WTC11 (cell line): ENCODE measurements around the gene SH3GL3. TPM values are rescaled to one million over a fixed set of nuclear protein-coding genes. Genes with fewer than 3 reads are reported as not detected.

Experiments used
- ATAC-seq: fragments of 200-7000 bp; cut with Tn5 transposase; 2 replicates; pipeline ENCODE4 v1.10.0; 2021; ENCODE audit warnings: mild to moderate bottlenecking, moderate library complexity
- CTCF ChIA-PET: fragments of 300-600 bp; sonication (Branson Sonifier 250); formaldehyde crosslinking; loops from one replicate; lab custom pipeline; 2021; ENCODE audit warnings: antibody characterized with exemption; lab: Charles Lee
- POLR2A ChIA-PET: fragments of 350-600 bp; sonication (Branson Sonifier 250); formaldehyde crosslinking; loops from one replicate; lab custom pipeline; 2021; ENCODE audit warnings: antibody characterized with exemption; lab: Charles Lee
- DNase-seq: peaks from one replicate; pipeline ENCODE4 v3.0.0; 2021; ENCODE audit warnings: low spot score
- H3K27ac Mint-ChIP-seq: 2 replicates; pipeline ENCODE4 v1.8.0; 2021; ENCODE audit warnings: mixed read lengths
- H3K27me3 Mint-ChIP-seq: 2 replicates; pipeline ENCODE4 v1.8.0; 2021; ENCODE audit warnings: low read depth, mild to moderate bottlenecking, moderate library complexity, mixed read lengths
- H3K36me3 Mint-ChIP-seq: 2 replicates; pipeline ENCODE4 v1.8.0; 2021; ENCODE audit warnings: mixed read lengths
- H3K4me1 Mint-ChIP-seq: 2 replicates; pipeline ENCODE4 v1.8.0; 2022; ENCODE audit warnings: mixed read lengths
- H3K4me3 Mint-ChIP-seq: 2 replicates; pipeline ENCODE4 v1.8.0; 2021; ENCODE audit warnings: mild to moderate bottlenecking, moderate library complexity, mixed read lengths
- H3K9me3 Mint-ChIP-seq: 2 replicates; pipeline ENCODE4 v1.8.0; 2021; ENCODE audit warnings: mixed read lengths
- CREM ChIP-seq: sonication (generic); formaldehyde crosslinking; IDR thresholded peaks from 2 replicates; pipeline ENCODE4 v1.8.1; 2022; ENCODE audit warnings: mild to moderate bottlenecking, missing genetic modification reagents, moderate library complexity
- FOXK1 ChIP-seq: sonication (generic); formaldehyde crosslinking; IDR thresholded peaks from 2 replicates; pipeline ENCODE4 v1.8.0; 2022; ENCODE audit warnings: mild to moderate bottlenecking, moderate library complexity, missing genetic modification reagents
- JAZF1 ChIP-seq: fragments of 250-450 bp; sonication (Bioruptor Pico); IDR thresholded peaks from 2 replicates; pipeline ENCODE4 v1.9.0; 2021; ENCODE audit warnings: moderate library complexity, mild to moderate bottlenecking, inconsistent platforms
- KAT7 ChIP-seq: sonication (generic); formaldehyde crosslinking; IDR thresholded peaks from 2 replicates; pipeline ENCODE4 v1.8.1; 2023; ENCODE audit warnings: missing genetic modification reagents, mild to moderate bottlenecking, borderline replicate concordance
- MXD4 ChIP-seq: fragments of 250-450 bp; sonication (Bioruptor Pico); IDR thresholded peaks from 2 replicates; pipeline ENCODE4 v1.8.0; 2021; ENCODE audit warnings: mild to moderate bottlenecking, moderate library complexity, borderline replicate concordance
- OVOL2 ChIP-seq: fragments of 250-450 bp; sonication (Bioruptor Pico); IDR thresholded peaks from 2 replicates; pipeline ENCODE4 v1.9.0; 2021; ENCODE audit warnings: mild to moderate bottlenecking, borderline replicate concordance
- TCF7 ChIP-seq: sonication (generic); formaldehyde crosslinking; IDR thresholded peaks from 2 replicates; pipeline ENCODE4 v1.8.0; 2022; ENCODE audit warnings: mild to moderate bottlenecking, low read depth, missing genetic modification reagents, moderate library complexity
- ZNF396 ChIP-seq: fragments of 250-450 bp; sonication (Bioruptor Pico); IDR thresholded peaks from 2 replicates; pipeline ENCODE4 v1.8.0; 2021; ENCODE audit warnings: mild to moderate bottlenecking, moderate library complexity, borderline replicate concordance
- total RNA-seq: library from RNA; stranded (reverse); gene quantifications from 3 replicates; pipeline ENCODE4 v1.2.3, GENCODE V29; 2021
- TF ChIP-seq, protein P1 (sequence below): sonication (generic); formaldehyde crosslinking; IDR thresholded peaks from 2 replicates; pipeline ENCODE4 v1.8.0; 2023; ENCODE audit warnings: missing genetic modification reagents, mild to moderate bottlenecking, borderline replicate concordance
- TF ChIP-seq, protein P2 (sequence below): sonication (generic); formaldehyde crosslinking; IDR thresholded peaks from 2 replicates; pipeline ENCODE4 v1.8.1; 2023; ENCODE audit warnings: mild to moderate bottlenecking, missing genetic modification reagents
- TF ChIP-seq, protein P3 (sequence below): sonication (generic); formaldehyde crosslinking; conservative IDR thresholded peaks from 2 replicates; pipeline ENCODE4 v1.8.1; 2023; ENCODE audit warnings: mild to moderate bottlenecking, low read depth, missing genetic modification reagents, moderate library complexity
- TF ChIP-seq, protein P4 (sequence below): sonication (generic); formaldehyde crosslinking; IDR thresholded peaks from 2 replicates; pipeline ENCODE4 v1.8.0; 2022; ENCODE audit warnings: mild to moderate bottlenecking, missing genetic modification reagents
- TF ChIP-seq, protein P5 (sequence below): sonication (generic); formaldehyde crosslinking; IDR thresholded peaks from 2 replicates; pipeline ENCODE4 v1.8.0; 2022; ENCODE audit warnings: mild to moderate bottlenecking, missing genetic modification reagents
- TF ChIP-seq, protein P6 (sequence below): sonication (generic); formaldehyde crosslinking; IDR thresholded peaks from 2 replicates; pipeline ENCODE4 v1.8.0; 2023; ENCODE audit warnings: mild to moderate bottlenecking, missing genetic modification reagents
- TF ChIP-seq, protein P7 (sequence below): sonication (generic); formaldehyde crosslinking; IDR thresholded peaks from 2 replicates; pipeline ENCODE4 v1.8.1; 2022; ENCODE audit warnings: mild to moderate bottlenecking, moderate library complexity, missing genetic modification reagents

SH3GL3 gene
- total RNA-seq, 1 experiment from 2014 or later: 9.2 TPM

DNA sequence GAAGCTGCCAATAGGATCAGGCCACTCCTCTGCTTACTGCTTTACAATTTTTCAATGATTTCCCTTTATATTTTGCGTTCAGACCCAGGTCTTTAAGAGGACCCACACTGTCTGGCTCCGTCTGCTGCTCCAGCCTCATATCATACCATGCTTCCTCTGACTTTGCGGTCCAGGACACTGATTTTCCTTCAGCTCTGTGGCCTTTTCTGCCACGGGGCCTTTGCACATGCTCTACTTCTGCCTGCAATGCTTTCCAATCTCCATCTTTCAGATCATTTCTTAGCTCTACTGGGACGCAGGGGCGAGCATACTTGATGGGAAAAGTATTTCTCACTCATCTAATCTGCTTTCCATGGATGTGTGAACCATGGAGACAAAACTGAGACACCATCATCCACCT, 23.0 kb upstream of the SH3GL3 start:
- ATAC-seq: no peak
- POLR2A ChIA-PET: no interaction called here
- Mint-ChIP-seq H3K27ac (no peak overlapping the region), H3K4me3 (no peak overlapping the region), H3K27me3 (peaks cover 4% of the 10 kb centered on the region; the same call in 1 of the 2 replicates)
- TF ChIP-seq JAZF1 (CRISPR knock-in tag) (no peak), CREM (CRISPR knock-in tag) (no peak), MXD4 (CRISPR knock-in tag) (no peak), FOXK1 (CRISPR knock-in tag) (no peak), TCF7 (CRISPR knock-in tag) (no peak), ZNF396 (CRISPR knock-in tag) (no peak), KAT7 (CRISPR knock-in tag) (no peak), OVOL2 (CRISPR knock-in tag) (no peak)
- TF ChIP-seq, protein P1, sequence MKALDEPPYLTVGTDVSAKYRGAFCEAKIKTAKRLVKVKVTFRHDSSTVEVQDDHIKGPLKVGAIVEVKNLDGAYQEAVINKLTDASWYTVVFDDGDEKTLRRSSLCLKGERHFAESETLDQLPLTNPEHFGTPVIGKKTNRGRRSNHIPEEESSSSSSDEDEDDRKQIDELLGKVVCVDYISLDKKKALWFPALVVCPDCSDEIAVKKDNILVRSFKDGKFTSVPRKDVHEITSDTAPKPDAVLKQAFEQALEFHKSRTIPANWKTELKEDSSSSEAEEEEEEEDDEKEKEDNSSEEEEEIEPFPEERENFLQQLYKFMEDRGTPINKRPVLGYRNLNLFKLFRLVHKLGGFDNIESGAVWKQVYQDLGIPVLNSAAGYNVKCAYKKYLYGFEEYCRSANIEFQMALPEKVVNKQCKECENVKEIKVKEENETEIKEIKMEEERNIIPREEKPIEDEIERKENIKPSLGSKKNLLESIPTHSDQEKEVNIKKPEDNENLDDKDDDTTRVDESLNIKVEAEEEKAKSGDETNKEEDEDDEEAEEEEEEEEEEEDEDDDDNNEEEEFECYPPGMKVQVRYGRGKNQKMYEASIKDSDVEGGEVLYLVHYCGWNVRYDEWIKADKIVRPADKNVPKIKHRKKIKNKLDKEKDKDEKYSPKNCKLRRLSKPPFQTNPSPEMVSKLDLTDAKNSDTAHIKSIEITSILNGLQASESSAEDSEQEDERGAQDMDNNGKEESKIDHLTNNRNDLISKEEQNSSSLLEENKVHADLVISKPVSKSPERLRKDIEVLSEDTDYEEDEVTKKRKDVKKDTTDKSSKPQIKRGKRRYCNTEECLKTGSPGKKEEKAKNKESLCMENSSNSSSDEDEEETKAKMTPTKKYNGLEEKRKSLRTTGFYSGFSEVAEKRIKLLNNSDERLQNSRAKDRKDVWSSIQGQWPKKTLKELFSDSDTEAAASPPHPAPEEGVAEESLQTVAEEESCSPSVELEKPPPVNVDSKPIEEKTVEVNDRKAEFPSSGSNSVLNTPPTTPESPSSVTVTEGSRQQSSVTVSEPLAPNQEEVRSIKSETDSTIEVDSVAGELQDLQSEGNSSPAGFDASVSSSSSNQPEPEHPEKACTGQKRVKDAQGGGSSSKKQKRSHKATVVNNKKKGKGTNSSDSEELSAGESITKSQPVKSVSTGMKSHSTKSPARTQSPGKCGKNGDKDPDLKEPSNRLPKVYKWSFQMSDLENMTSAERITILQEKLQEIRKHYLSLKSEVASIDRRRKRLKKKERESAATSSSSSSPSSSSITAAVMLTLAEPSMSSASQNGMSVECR (CRISPR knock-in tag): no peak
- TF ChIP-seq, protein P2, sequence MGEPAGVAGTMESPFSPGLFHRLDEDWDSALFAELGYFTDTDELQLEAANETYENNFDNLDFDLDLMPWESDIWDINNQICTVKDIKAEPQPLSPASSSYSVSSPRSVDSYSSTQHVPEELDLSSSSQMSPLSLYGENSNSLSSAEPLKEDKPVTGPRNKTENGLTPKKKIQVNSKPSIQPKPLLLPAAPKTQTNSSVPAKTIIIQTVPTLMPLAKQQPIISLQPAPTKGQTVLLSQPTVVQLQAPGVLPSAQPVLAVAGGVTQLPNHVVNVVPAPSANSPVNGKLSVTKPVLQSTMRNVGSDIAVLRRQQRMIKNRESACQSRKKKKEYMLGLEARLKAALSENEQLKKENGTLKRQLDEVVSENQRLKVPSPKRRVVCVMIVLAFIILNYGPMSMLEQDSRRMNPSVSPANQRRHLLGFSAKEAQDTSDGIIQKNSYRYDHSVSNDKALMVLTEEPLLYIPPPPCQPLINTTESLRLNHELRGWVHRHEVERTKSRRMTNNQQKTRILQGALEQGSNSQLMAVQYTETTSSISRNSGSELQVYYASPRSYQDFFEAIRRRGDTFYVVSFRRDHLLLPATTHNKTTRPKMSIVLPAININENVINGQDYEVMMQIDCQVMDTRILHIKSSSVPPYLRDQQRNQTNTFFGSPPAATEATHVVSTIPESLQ (CRISPR knock-in tag): no peak
- TF ChIP-seq, protein P3, sequence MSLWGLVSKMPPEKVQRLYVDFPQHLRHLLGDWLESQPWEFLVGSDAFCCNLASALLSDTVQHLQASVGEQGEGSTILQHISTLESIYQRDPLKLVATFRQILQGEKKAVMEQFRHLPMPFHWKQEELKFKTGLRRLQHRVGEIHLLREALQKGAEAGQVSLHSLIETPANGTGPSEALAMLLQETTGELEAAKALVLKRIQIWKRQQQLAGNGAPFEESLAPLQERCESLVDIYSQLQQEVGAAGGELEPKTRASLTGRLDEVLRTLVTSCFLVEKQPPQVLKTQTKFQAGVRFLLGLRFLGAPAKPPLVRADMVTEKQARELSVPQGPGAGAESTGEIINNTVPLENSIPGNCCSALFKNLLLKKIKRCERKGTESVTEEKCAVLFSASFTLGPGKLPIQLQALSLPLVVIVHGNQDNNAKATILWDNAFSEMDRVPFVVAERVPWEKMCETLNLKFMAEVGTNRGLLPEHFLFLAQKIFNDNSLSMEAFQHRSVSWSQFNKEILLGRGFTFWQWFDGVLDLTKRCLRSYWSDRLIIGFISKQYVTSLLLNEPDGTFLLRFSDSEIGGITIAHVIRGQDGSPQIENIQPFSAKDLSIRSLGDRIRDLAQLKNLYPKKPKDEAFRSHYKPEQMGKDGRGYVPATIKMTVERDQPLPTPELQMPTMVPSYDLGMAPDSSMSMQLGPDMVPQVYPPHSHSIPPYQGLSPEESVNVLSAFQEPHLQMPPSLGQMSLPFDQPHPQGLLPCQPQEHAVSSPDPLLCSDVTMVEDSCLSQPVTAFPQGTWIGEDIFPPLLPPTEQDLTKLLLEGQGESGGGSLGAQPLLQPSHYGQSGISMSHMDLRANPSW (CRISPR knock-in tag): no peak
- TF ChIP-seq, protein P4, sequence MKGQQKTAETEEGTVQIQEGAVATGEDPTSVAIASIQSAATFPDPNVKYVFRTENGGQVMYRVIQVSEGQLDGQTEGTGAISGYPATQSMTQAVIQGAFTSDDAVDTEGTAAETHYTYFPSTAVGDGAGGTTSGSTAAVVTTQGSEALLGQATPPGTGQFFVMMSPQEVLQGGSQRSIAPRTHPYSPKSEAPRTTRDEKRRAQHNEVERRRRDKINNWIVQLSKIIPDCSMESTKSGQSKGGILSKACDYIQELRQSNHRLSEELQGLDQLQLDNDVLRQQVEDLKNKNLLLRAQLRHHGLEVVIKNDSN (CRISPR knock-in tag): no peak
- TF ChIP-seq, protein P5, sequence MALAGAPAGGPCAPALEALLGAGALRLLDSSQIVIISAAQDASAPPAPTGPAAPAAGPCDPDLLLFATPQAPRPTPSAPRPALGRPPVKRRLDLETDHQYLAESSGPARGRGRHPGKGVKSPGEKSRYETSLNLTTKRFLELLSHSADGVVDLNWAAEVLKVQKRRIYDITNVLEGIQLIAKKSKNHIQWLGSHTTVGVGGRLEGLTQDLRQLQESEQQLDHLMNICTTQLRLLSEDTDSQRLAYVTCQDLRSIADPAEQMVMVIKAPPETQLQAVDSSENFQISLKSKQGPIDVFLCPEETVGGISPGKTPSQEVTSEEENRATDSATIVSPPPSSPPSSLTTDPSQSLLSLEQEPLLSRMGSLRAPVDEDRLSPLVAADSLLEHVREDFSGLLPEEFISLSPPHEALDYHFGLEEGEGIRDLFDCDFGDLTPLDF: no peak
- TF ChIP-seq, protein P6, sequence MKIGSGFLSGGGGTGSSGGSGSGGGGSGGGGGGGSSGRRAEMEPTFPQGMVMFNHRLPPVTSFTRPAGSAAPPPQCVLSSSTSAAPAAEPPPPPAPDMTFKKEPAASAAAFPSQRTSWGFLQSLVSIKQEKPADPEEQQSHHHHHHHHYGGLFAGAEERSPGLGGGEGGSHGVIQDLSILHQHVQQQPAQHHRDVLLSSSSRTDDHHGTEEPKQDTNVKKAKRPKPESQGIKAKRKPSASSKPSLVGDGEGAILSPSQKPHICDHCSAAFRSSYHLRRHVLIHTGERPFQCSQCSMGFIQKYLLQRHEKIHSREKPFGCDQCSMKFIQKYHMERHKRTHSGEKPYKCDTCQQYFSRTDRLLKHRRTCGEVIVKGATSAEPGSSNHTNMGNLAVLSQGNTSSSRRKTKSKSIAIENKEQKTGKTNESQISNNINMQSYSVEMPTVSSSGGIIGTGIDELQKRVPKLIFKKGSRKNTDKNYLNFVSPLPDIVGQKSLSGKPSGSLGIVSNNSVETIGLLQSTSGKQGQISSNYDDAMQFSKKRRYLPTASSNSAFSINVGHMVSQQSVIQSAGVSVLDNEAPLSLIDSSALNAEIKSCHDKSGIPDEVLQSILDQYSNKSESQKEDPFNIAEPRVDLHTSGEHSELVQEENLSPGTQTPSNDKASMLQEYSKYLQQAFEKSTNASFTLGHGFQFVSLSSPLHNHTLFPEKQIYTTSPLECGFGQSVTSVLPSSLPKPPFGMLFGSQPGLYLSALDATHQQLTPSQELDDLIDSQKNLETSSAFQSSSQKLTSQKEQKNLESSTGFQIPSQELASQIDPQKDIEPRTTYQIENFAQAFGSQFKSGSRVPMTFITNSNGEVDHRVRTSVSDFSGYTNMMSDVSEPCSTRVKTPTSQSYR (CRISPR knock-in tag): no peak
- TF ChIP-seq, protein P7, sequence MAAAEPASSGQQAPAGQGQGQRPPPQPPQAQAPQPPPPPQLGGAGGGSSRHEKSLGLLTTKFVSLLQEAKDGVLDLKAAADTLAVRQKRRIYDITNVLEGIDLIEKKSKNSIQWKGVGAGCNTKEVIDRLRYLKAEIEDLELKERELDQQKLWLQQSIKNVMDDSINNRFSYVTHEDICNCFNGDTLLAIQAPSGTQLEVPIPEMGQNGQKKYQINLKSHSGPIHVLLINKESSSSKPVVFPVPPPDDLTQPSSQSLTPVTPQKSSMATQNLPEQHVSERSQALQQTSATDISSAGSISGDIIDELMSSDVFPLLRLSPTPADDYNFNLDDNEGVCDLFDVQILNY (CRISPR knock-in tag): no peak
- TF ChIP-seq, all 79 proteins: peak for 0
- peaks cover 15% of the 10 kb centered on the region for H3K9me3 Mint-ChIP-seq
- no peak for DNase-seq
- CTCF ChIA-PET: interaction anchor here (3.1 kb wide), 1 partner anchor 176 kb away, joined by 10 read pairs; no protein-coding TSS in a partner anchor
- H3K4me1 Mint-ChIP-seq: no peaks in the 10 kb centered on the region
- no peaks in the 10 kb centered on the region for H3K36me3 Mint-ChIP-seq
